BLaER1 (cell line): ENCODE data around the gene TPP1.

ENCODE experiments used
- H3K27ac ChIP-seq: shearing (Covaris generic); formaldehyde crosslinking; 2 replicates; pipeline ENCODE4 v1.8.1; 2022
- H3K27me3 ChIP-seq: shearing (Covaris generic); formaldehyde crosslinking; 2 replicates; pipeline ENCODE4 v1.8.1; 2022
- H3K36me3 ChIP-seq: shearing (Covaris generic); formaldehyde crosslinking; 2 replicates; pipeline ENCODE4 v1.8.1; 2022
- H3K4me1 ChIP-seq: shearing (Covaris generic); formaldehyde crosslinking; 2 replicates; pipeline ENCODE4 v1.8.1; 2022
- H3K4me2 ChIP-seq: shearing (Covaris generic); formaldehyde crosslinking; 2 replicates; pipeline ENCODE4 v1.8.1; 2022
- H3K4me3 ChIP-seq: shearing (Covaris generic); formaldehyde crosslinking; 2 replicates; pipeline ENCODE4 v1.8.1; 2022
- H3K9ac ChIP-seq: shearing (Covaris generic); formaldehyde crosslinking; 2 replicates; pipeline ENCODE4 v1.8.1; 2022
- H3K9me3 ChIP-seq: shearing (Covaris generic); formaldehyde crosslinking; 2 replicates; pipeline ENCODE4 v1.8.1; 2022
- H4K20me1 ChIP-seq: shearing (Covaris generic); formaldehyde crosslinking; 2 replicates; pipeline ENCODE4 v1.8.1; 2022
- Cebpa-rat ChIP-seq: shearing (Covaris generic); IDR thresholded peaks from 2 replicates; pipeline ENCODE4 v1.8.1; 2022

The TPP1 gene

DNA sequence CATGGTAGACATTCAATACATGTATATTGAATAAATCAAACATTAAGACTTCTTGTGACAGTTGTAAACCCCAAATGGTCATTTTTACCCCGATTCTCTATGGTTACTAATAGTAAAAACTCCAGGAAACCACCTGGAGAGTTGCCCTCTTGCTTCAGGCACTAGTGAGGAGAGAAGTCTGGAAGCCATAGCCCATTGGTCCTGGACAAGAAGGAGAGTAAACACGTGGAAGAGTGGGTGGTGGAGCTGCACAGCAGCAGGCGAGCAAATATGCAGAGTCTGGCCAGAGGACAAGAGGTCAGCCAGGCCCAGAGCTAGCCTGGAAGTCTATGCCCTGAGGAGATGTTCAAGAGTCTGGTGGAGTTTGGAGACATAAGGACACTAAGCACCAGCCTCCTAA is 18.6 kb upstream of the TPP1 start:
- no peaks in the 10 kb centered on the region for H3K9me3 ChIP-seq
- no peaks in the 10 kb centered on the region for H3K27me3 ChIP-seq
- no peak for TF ChIP-seq Cebpa-rat
- no peak overlapping the region for H3K4me2 ChIP-seq
- H3K9ac ChIP-seq, result no peak overlapping the region
- H3K4me1 ChIP-seq, result peaks cover 27% of the 10 kb centered on the region
- H3K4me3 ChIP-seq, result no peak overlapping the region
- H4K20me1 ChIP-seq, result peaks cover 35% of the 10 kb centered on the region; the same call in 1 of the 2 replicates
- H3K27ac ChIP-seq, result no peak overlapping the region
- peaks cover 73% of the 10 kb centered on the region for H3K36me3 ChIP-seq

DNA sequence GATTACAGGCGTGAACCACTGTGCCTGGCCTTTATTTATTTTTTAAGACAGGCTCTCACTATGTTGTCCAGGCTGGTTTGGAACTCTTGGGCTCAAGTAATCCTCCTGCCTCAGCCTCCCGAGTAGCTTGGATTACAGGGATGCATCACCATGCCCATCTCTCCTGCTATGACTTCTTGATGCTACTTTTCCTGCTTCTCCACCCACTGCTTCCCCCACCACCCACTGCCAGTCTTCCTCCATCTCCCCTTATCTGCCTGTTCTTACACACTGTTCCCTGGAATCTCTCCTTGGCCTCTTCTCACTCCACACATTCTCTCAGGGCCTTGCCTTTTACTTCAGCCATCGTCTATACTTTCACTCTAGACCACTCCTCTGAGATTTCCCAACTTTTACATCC is 17.3 kb upstream of the TPP1 start:
- H4K20me1 ChIP-seq, result peaks cover 33% of the 10 kb centered on the region; the same call in 1 of the 2 replicates
- H3K4me1 ChIP-seq, result peaks cover 27% of the 10 kb centered on the region
- H3K27me3 ChIP-seq, result no peaks in the 10 kb centered on the region
- H3K9me3 ChIP-seq, result no peaks in the 10 kb centered on the region
- TF ChIP-seq Cebpa-rat, result no peak
- H3K36me3 ChIP-seq, result peaks cover 80% of the 10 kb centered on the region
- H3K9ac ChIP-seq, result no peak overlapping the region
- no peak overlapping the region for H3K4me3 ChIP-seq
- H3K27ac ChIP-seq, result no peak overlapping the region; the same call in 1 of the 2 replicates
- peak overlapping the region; percentile 51; the same call in 1 of the 2 replicates for H3K4me2 ChIP-seq

DNA sequence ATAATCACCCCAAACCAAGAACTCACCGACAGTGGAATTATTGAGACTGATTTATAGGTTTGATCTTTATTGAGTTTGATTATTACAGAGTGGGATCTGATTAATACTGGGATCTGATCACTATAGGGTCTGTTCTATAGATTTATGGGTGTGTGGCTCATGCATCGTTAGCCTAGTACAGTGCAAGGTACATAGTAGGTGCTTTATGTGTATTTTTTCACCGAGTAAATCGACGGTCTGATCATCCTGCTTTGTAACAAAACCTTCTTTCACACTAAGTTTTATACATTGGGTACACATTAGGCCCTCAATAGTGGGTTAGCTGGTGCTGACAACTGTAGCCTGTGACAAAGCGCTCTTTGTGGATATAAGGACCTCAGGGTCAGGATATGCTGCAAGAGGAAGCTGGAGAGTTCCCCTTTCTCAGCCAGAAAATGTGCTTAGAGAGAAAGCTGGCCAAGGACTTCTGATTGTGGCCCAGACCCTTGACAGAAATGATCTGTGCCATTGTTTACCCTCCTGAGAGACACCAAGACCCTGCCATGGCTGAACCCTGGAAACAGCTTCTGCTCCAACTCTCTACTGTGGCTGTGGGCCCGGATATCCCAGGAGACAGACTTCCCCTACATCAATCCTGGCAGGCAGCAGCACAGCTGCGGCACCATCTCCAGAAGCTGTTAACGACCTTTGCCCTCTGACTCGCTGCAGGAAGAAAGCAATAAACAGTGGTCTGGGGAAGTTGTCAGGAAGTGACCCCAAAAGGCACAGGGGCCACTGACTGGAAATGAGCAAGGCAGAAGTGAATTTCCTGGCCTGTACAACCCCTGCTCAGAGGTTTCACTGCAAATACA is 16.1 kb upstream of the TPP1 start:
- TF ChIP-seq Cebpa-rat, result no peak
- Histone ChIP-seq H3K4me3 (no peak overlapping the region), H4K20me1 (peaks cover 22% of the 10 kb centered on the region; the same call in 1 of the 2 replicates), H3K27ac (peak overlapping the region; percentile 59), H3K9me3 (no peaks in the 10 kb centered on the region), H3K27me3 (no peaks in the 10 kb centered on the region), H3K36me3 (peaks cover 80% of the 10 kb centered on the region), H3K4me1 (peaks cover 27% of the 10 kb centered on the region), H3K9ac (peak overlapping the region; percentile 30; the same call in 1 of the 2 replicates), H3K4me2 (peak overlapping the region; percentile 51)

DNA sequence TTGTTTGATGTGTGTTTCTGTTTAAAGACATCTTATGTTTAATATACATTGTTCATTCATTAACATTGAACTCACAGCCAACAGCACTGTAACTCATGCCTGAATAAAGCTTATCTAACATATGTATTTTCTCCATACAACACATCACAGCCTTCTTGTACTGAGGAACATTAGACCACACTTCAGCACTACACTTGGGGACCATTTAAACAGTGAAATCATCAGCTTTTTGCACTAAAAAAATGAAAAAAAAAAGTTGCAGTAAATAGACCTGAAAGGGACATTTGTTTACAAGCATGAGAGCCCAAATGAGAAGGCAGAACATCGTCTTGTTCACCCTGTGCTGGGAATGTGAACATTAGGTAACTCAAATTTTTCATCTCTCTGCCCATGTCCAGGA is 15.3 kb upstream of the TPP1 start:
- H3K4me1 ChIP-seq, result peaks cover 22% of the 10 kb centered on the region
- no peak for TF ChIP-seq Cebpa-rat
- peaks cover 80% of the 10 kb centered on the region for H3K36me3 ChIP-seq
- H3K4me3 ChIP-seq, result no peak overlapping the region
- H3K27ac ChIP-seq, result no peak overlapping the region
- peaks cover 17% of the 10 kb centered on the region; the same call in 1 of the 2 replicates for H4K20me1 ChIP-seq
- H3K27me3 ChIP-seq, result no peaks in the 10 kb centered on the region
- no peak overlapping the region for H3K9ac ChIP-seq
- H3K4me2 ChIP-seq, result no peak overlapping the region
- no peaks in the 10 kb centered on the region for H3K9me3 ChIP-seq

DNA sequence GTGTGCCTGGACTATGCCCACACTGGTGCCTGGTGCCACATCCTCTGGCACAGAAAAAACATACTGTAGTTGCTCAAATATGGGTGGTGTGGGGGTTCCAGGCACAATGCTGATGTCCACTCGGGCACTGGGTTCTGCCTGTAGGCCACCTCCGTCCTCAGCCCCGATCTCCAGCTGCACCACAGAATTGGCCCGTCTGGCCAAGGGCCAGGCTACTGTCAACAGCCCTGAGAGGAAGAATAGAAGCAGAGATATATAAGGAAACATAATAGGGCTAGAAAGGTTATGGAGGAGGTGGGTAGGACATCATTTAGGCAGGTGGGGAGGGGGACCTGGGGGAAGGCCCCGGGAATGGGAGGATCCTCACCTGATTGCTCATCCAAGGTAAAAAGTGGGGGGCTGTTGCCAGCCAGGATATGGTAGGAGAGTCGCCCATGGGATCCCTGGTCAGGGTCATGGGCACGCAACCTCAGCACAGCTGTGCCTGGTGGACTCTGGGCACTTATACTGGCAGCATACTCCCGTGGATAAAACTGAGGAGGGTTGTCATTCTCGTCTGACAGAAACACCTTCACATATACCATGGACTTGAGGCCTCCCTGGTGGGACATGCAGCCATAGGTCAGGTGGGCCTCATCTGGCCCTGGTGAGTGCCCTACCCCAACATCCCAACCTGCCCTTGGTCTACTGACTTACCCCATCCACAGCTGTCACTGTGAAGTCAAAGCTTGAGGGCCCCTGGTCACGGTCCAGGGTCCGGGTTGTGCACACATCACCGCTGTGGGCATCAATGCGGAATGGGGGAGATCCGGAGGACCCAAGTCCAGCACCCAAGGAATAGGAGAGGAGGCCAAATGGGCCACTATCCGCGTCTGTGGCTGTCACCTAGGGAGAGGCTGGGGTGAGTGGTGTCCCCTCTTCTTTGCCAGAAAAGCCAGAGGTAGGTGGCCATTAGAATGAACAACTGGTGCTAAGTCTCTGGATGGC is 14.5 kb upstream of the TPP1 start:
- Histone ChIP-seq H3K36me3 (peaks cover 80% of the 10 kb centered on the region), H3K4me2 (no peak overlapping the region), H4K20me1 (0 out of 2 replicates have a peak, but pooled peaks cover 10% of the 10 kb centered on the region), H3K9ac (no peak overlapping the region), H3K27me3 (no peaks in the 10 kb centered on the region), H3K4me1 (peaks cover 15% of the 10 kb centered on the region), H3K4me3 (no peak overlapping the region), H3K27ac (no peak overlapping the region), H3K9me3 (no peaks in the 10 kb centered on the region)
- TF ChIP-seq Cebpa-rat, result no peak

DNA sequence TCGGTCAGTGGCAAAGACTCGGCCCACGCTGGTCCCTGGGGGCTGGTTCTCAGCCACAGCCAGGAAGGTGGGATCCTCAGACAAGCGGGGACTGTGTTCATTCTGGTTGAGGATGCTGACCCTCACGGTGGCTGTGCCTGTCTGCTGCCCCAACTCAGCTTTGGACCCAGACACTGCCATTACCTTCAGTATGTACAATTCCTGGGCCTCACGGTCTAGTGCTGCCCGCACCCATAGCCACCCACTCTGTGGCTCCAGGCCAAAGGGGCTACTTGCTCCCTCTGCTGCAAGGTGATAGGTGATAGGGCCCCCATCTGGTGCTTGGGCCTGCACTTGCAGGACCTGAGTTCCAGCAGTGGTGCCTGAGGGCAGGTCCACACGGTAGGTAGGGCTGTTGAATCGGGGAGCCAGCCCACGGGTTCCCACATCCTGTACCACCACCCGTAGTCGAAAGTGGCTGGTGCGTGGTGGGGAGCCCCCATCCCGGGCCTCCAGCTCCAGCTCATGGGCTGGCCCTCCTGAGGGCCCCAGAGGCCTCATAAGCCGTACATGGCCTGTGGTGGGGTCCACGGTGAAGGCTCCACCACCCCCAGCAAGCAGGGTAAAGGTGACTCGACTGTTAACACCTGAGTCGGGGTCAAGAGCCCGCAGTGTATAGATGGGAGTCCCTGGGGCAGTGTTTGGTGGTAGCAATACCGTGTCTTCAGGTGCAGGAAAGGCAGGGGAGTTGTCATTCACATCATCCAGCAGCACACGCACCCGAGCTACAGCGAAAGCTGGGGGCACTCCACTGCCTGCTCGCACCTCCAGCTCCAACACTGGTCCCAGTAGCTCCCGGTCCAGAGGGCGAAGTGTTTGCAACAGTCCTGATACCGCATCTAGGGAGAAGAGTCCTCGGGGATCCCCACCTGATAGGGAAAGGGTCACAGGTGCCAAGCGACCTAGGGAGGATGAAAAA is 13.2 kb upstream of the TPP1 start:
- Histone ChIP-seq H3K4me2 (no peak overlapping the region), H3K9me3 (no peaks in the 10 kb centered on the region), H3K27ac (no peak overlapping the region), H3K36me3 (peaks cover 79% of the 10 kb centered on the region), H4K20me1 (0 out of 2 replicates have a peak, but pooled peaks cover 6% of the 10 kb centered on the region), H3K9ac (no peak overlapping the region), H3K4me1 (peaks cover 15% of the 10 kb centered on the region), H3K27me3 (no peaks in the 10 kb centered on the region), H3K4me3 (no peak overlapping the region)
- TF ChIP-seq Cebpa-rat, result no peak

DNA sequence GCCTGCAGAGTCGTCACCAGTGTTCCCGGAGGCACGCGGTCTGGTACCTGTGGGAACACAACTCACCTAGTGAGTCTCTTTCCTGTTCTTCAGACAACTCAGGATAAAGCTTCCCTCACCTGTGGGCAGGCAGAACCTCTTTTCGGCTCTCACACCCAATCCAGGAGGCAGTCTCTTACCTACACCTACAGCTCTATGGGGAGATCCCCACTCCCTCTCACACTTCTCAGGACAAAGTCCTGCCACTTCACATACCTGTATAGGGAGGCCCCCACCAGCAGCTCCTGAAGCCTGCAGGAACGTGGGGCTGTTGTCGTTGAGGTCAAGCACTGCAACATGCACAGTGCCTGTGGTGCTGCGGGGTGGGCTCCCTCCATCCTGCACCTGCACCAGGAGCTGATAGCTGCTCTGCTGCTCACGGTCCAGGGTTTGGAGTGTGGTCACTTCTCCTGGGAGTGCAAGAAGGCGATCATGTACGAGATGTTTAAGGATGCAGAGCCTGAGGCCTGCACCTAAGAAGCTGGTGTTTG is 12.2 kb upstream of the TPP1 start:
- peaks cover 79% of the 10 kb centered on the region for H3K36me3 ChIP-seq

DNA sequence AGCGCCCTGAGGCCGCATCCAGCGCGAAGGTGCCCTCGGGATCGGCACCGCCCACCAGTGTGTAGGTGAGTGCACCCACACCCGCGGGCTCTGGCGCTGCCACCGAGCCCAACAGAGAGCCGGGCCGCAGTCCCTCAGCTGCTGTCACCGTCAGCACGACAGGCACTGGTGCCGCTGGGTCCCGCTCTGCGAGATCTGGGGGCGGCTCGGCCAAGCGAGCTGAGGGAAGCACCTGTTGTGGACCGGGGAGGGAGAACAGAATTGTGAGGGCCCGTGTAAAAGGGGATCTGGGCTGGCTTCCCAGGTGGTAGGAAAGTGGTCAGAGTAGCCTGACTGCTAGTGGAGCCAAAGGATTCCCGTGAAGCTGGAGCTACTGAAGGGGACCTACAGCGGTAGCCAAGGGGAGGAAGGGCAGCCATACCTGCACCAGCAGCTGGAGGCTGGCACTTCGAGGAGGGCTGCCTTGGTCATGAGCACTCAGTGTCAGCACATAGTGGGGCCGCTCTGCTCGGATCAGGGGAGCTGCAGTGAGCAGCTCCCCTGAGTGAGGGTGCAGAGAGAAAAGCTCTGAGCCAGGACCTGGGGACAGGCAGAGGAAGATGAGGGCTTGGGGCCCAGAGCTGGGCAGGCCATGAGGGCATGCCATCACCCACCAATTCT is 11.5 kb upstream of the TPP1 start:
- no peaks in the 10 kb centered on the region for H3K9me3 ChIP-seq
- no peak overlapping the region for H3K27ac ChIP-seq
- peaks cover 6% of the 10 kb centered on the region for H3K4me1 ChIP-seq
- H3K27me3 ChIP-seq, result no peaks in the 10 kb centered on the region
- peaks cover 84% of the 10 kb centered on the region for H3K36me3 ChIP-seq
- H3K9ac ChIP-seq, result no peak overlapping the region
- H3K4me3 ChIP-seq, result no peak overlapping the region
- H3K4me2 ChIP-seq, result no peak overlapping the region
- no peaks in the 10 kb centered on the region for H4K20me1 ChIP-seq
- no peak for TF ChIP-seq Cebpa-rat

More for the DNA sequence above, 12.2 kb upstream of the TPP1 start:
- Histone ChIP-seq H3K9me3 (no peaks in the 10 kb centered on the region), H3K27me3 (no peaks in the 10 kb centered on the region), H3K4me1 (peaks cover 13% of the 10 kb centered on the region), H3K4me2 (no peak overlapping the region), H3K27ac (no peak overlapping the region), H3K4me3 (no peak overlapping the region), H3K9ac (no peak overlapping the region), H4K20me1 (no peaks in the 10 kb centered on the region)
- no peak for TF ChIP-seq Cebpa-rat
